Measurements from ENCODE around the gene CTTN. TPM values are rescaled to one million over a fixed set of nuclear protein-coding genes. Genes with fewer than 3 reads are reported as not detected.

Gene CTTN
- total and polyA plus RNA-seq, 8 donors: 162 to 242 (median 198) TPM

DNA sequence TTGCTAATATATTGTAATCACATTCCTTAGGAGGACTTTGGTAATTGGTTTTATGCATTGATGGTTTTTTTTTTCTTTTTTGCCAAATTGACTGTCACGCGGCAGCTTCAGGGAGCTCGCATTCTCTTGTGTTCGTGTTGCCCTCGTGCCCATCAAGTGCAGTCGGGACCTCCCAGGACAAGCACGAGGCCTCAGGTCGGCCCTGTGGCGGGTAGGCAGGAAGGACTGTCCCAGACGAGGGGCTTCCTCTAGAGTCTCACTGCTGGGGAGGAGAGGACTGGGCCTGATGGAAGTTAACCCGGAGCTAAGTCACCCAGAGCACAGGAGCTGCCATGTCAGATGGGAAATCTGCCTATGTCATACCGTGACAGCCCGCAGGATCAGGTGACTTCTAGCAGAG is 37.0 kb downstream of the CTTN start:
- TF ChIP-seq, protein P1, sequence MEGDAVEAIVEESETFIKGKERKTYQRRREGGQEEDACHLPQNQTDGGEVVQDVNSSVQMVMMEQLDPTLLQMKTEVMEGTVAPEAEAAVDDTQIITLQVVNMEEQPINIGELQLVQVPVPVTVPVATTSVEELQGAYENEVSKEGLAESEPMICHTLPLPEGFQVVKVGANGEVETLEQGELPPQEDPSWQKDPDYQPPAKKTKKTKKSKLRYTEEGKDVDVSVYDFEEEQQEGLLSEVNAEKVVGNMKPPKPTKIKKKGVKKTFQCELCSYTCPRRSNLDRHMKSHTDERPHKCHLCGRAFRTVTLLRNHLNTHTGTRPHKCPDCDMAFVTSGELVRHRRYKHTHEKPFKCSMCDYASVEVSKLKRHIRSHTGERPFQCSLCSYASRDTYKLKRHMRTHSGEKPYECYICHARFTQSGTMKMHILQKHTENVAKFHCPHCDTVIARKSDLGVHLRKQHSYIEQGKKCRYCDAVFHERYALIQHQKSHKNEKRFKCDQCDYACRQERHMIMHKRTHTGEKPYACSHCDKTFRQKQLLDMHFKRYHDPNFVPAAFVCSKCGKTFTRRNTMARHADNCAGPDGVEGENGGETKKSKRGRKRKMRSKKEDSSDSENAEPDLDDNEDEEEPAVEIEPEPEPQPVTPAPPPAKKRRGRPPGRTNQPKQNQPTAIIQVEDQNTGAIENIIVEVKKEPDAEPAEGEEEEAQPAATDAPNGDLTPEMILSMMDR (IDR thresholded peaks at IDR 0.05): no peak
- intact Hi-C loops (cut with DNase I): no loop called here
- Histone ChIP-seq H3K9me3 (no peaks in the 10 kb centered on the region), H3K4me1 (no peaks in the 10 kb centered on the region), H3K27me3 (peaks cover 0 to 45% of the 10 kb centered on the region in 2 donors), H3K4me3 (no peak overlapping the region), H3K36me3 (peaks cover 0 to 87% of the 10 kb centered on the region in 2 donors), H3K27ac (no peak overlapping the region)
- no peak for ATAC-seq
- DNase-seq: peak in 1 of 4 donors; percentile 32

DNA sequence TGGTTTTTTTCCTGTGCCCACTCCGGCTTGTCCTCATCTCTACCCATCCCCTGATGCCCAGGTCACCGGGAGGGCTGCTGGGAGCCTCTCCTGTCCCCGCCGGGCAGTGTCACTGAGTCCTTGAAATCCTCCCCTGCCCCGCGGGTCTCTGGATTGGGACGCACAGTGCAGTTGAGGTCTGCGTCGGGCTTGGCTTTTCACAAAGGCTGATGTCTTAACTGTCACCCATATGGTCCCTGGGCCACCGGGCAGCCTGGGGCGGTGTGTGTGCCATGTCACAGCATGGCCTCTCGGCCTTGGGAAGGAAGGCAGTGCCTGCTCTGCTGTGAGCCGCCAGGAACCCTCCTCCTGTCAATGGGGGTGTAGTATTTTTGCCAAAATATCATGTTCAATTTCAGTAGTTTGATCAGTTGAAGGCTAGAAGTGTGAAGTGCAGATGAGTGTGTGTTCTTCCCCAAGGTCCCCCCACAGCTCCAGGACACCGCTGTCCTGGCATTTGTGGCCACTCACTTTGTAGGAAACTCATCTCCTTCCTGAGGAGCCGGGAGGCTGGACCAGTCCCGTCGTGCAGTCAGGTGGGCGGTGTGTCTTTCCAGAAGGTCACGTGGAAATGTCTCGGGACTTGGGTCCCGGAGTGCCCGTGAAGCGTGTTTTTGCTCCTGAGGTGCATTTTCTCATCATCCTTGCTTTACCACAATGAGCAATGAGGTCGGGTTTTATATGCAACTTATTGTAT is 37.6 kb downstream of the CTTN start:
- no peak overlapping the region for H3K4me3 ChIP-seq
- H3K27me3 ChIP-seq: peaks cover 0 to 42% of the 10 kb centered on the region in 2 donors
- TF ChIP-seq, protein P1 (IDR thresholded peaks at IDR 0.05): no peak
- H3K9me3 ChIP-seq: no peaks in the 10 kb centered on the region
- no peak overlapping the region for H3K27ac ChIP-seq
- peak in 1 of 4 donors; percentile 58 for DNase-seq
- ATAC-seq: no peak
- peaks cover 0 to 82% of the 10 kb centered on the region in 2 donors for H3K36me3 ChIP-seq
- H3K4me1 ChIP-seq: no peaks in the 10 kb centered on the region
- intact Hi-C loops (cut with DNase I): no loop called here

DNA sequence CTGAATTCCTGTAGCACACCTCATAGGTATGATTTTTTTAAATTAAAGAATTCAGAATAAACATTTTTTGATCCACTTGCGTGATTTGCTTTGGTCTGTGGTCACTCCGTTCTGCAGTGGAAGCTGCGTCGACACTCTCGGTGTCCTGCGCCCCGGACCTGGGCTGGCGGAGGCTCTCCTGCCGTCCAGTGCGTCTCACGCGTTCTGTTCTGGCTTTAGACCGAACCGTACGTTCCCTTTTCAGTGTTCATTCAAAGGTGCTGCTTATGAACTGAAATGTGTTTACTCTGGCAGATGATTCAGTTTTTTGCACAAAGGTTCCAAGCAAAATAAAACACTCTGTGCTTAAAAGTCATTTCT is 38.2 kb downstream of the CTTN start:
- Histone ChIP-seq H3K36me3 (peaks cover 0 to 76% of the 10 kb centered on the region in 2 donors), H3K4me3 (no peak overlapping the region), H3K27ac (no peak overlapping the region), H3K4me1 (no peaks in the 10 kb centered on the region), H3K27me3 (peaks cover 0 to 38% of the 10 kb centered on the region in 2 donors), H3K9me3 (no peaks in the 10 kb centered on the region)
- ATAC-seq (no peak), DNase-seq (peak in 1 of 4 donors; percentile 66)
- intact Hi-C loops (cut with DNase I): no loop called here
- TF ChIP-seq, protein P1 (IDR thresholded peaks at IDR 0.05): no peak

DNA sequence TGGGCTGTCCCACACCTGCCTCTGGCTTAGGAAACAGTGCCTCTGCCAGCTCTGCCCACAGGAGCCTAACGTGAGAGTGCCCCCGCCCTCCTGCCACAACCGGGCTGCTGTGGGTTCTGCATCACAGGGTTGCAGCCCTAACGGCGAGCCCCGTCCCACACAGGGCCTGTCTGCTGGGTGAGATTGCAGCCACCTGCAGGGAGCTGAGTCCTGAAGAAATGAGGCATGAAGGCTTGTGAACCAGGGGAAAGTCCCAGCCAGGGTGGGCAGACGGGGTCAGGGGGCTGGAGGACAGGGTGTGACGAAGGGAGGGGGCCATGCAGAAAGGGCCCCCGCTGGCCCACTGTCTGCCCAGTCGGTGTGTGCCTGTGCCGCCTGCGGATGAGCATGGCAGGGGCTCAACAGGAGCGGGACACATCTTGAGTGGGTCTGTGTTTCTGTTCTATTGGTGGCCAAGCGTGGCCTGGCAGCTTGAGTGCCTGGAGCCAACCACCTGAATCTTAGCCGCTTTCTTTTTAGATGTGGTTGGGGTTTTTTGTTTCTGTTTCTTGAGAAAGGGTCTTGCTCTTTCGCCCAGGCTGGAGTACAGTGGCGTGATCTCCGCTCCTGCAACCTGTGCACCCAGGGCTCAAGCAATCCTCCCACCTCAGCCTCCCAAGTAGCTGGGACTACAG is 38.9 kb downstream of the CTTN start:
- no peaks in the 10 kb centered on the region for H3K9me3 ChIP-seq
- ATAC-seq: no peak
- TF ChIP-seq, protein P1 (IDR thresholded peaks at IDR 0.05): no peak
- H3K4me3 ChIP-seq: no peak overlapping the region
- H3K4me1 ChIP-seq: no peaks in the 10 kb centered on the region
- peaks cover 0 to 69% of the 10 kb centered on the region in 2 donors for H3K36me3 ChIP-seq
- DNase-seq: peak in 1 of 4 donors; percentile 64
- intact Hi-C loops (cut with DNase I): no loop called here
- H3K27ac ChIP-seq: no peak overlapping the region
- peaks cover 0 to 30% of the 10 kb centered on the region in 2 donors for H3K27me3 ChIP-seq

DNA sequence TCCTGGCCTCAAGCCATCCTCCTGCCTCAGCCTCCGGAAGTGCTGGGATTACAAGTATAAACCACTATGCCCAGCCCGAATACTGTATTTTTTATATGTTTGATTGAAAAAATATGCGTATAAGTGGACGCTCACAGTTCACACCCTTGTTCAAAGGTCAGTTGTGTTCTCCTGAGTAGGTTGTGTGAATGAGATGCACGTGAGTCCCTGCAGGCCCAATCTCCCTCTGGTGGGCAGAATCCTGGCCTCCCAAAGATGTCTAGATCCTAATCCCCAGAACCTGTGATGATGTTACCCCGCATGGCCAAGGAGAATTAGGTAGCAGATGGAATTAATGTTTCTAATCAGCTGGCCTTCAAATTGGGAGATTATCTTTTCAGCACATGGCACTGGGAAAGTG is 41.9 kb downstream of the CTTN start:
- TF ChIP-seq, protein P1 (IDR thresholded peaks at IDR 0.05): no peak
- DNase-seq: no peak
- Histone ChIP-seq H3K9me3 (no peaks in the 10 kb centered on the region), H3K27me3 (peaks cover 0 to 25% of the 10 kb centered on the region in 2 donors), H3K4me3 (no peak overlapping the region), H3K27ac (no peak overlapping the region), H3K4me1 (no peaks in the 10 kb centered on the region), H3K36me3 (peaks cover 0 to 39% of the 10 kb centered on the region in 2 donors)
- intact Hi-C loops (cut with DNase I): no loop called here
- ATAC-seq: no peak
